ENCODE measurements around the gene VRK3.

GRCh38 chr19:49972841-49973240, 52.3 kb downstream of the VRK3 start:
- TF ChIP-seq CTCF (IDR thresholded peaks at IDR 0.05; ENCODE audit: borderline replicate concordance, extremely low read depth, low read length, poor library complexity, severe bottlenecking) (no peak), EZH2 (IDR thresholded peaks at IDR 0.05; ENCODE audit: borderline replicate concordance, low read depth, low read length, severe bottlenecking) (no peak)
